Duodenal mucosa (tissue), 2 donors: ENCODE results near the gene TNIP1.

Source experiments
- H3K27ac ChIP-seq: one replicate; pipeline ENCODE4 v1.7.0; 2013; ENCODE audit warnings: low read depth, low read length
- H3K27me3 ChIP-seq, 2 donors: one replicate each; pipeline ENCODE4 v1.7.0; 2013; ENCODE audit warnings: low read length in 2 of 2, control low read depth in 1 of 2; ENCODE audit not compliant: insufficient read depth in 2 of 2, control insufficient read depth in 1 of 2
- H3K36me3 ChIP-seq, 2 donors: one replicate each; pipeline ENCODE4 v1.7.0; 2013; ENCODE audit warnings: low read length in 2 of 2, control low read depth in 1 of 2; ENCODE audit not compliant: insufficient read depth in 2 of 2, control insufficient read depth in 1 of 2
- H3K4me1 ChIP-seq, 2 donors: one replicate each; pipeline ENCODE4 v1.7.0; 2013; ENCODE audit warnings: low read length in 2 of 2, control low read depth in 1 of 2; ENCODE audit not compliant: insufficient read depth in 2 of 2, control insufficient read depth in 1 of 2
- H3K4me3 ChIP-seq, 2 donors: one replicate each; pipeline ENCODE4 v1.7.0; 2013; ENCODE audit warnings: low read length in 2 of 2, low read depth in 1 of 2
- H3K9ac ChIP-seq, 2 donors: one replicate each; pipeline ENCODE4 v1.7.0; 2013; ENCODE audit warnings: low read length in 2 of 2, low read depth in 1 of 2
- H3K9me3 ChIP-seq, 2 donors: one replicate each; pipeline ENCODE4 v1.7.0; 2013; ENCODE audit warnings: low read length in 2 of 2, control low read depth in 1 of 2; ENCODE audit not compliant: control insufficient read depth in 1 of 2

The TNIP1 gene

GRCh38 chr5:151080613-151081430, at the start of gene TNIP1:
TSS of gene TNIP1 (minus strand) at chr5:151081034. CDS start at chr5:151065095, 15,939 bp downstream.
- Histone ChIP-seq H3K36me3 (peaks cover 15 to 16% of the 10 kb centered on the region in 2 donors), H3K4me3 (peak within 1 kb of the TSS; percentile 89 to 96), H3K9ac (peak within 1 kb of the TSS; percentile 99 to 100), H3K9me3 (no peaks in the 10 kb centered on the region), H3K27me3 (no peaks in the 10 kb centered on the region), H3K4me1 (peaks cover 69 to 80% of the 10 kb centered on the region in 2 donors), H3K27ac (peak within 1 kb of the TSS; percentile 98)

- Histone ChIP-seq H3K4me3 (no peak overlapping the region), H3K9ac (no peak overlapping the region), H3K4me1 (peaks cover 11 to 12% of the 10 kb centered on the region in 2 donors), H3K36me3 (peaks cover 0 to 51% of the 10 kb centered on the region in 2 donors), H3K27me3 (no peaks in the 10 kb centered on the region), H3K27ac (no peak overlapping the region), H3K9me3 (no peaks in the 10 kb centered on the region)
These were observed 49.5 kb upstream of the TNIP1 start for GRCh38 chr5:151130235-151130921.

- Histone ChIP-seq H3K9ac (no peak overlapping the region), H3K27ac (no peak overlapping the region), H3K4me3 (no peak overlapping the region), H3K9me3 (no peaks in the 10 kb centered on the region), H3K27me3 (no peaks in the 10 kb centered on the region), H3K4me1 (peaks cover 11 to 12% of the 10 kb centered on the region in 2 donors), H3K36me3 (peaks cover 3 to 39% of the 10 kb centered on the region in 2 donors)
These were observed 48.0 kb upstream of the TNIP1 start for GRCh38 chr5:151128817-151129216.

GRCh38 chr5:151127926-151128325, 47.1 kb upstream of the TNIP1 start:
- H3K4me1 ChIP-seq: peaks cover 11 to 12% of the 10 kb centered on the region in 2 donors
- no peak overlapping the region for H3K9ac ChIP-seq
- no peak overlapping the region for H3K27ac ChIP-seq
- H3K4me3 ChIP-seq: no peak overlapping the region
- H3K27me3 ChIP-seq: no peaks in the 10 kb centered on the region
- no peaks in the 10 kb centered on the region for H3K9me3 ChIP-seq
- peaks cover 11 to 37% of the 10 kb centered on the region in 2 donors for H3K36me3 ChIP-seq

GRCh38 chr5:151126199-151126645, 45.4 kb upstream of the TNIP1 start:
- Histone ChIP-seq H3K36me3 (peaks cover 25 to 43% of the 10 kb centered on the region in 2 donors), H3K27me3 (no peaks in the 10 kb centered on the region), H3K9ac (no peak overlapping the region), H3K27ac (no peak overlapping the region), H3K4me3 (no peak overlapping the region), H3K4me1 (peaks cover 6 to 7% of the 10 kb centered on the region in 2 donors), H3K9me3 (no peaks in the 10 kb centered on the region)

- Histone ChIP-seq H3K27ac (no peak overlapping the region), H3K4me3 (no peak overlapping the region), H3K9me3 (no peaks in the 10 kb centered on the region), H3K36me3 (peaks cover 25 to 44% of the 10 kb centered on the region in 2 donors), H3K27me3 (no peaks in the 10 kb centered on the region), H3K9ac (no peak overlapping the region), H3K4me1 (peaks cover 0 to 2% of the 10 kb centered on the region in 2 donors)
These were observed 44.6 kb upstream of the TNIP1 start for GRCh38 chr5:151125421-151125820.

GRCh38 chr5:151123897-151124751, 43.3 kb upstream of the TNIP1 start:
- Histone ChIP-seq H3K36me3 (peaks cover 27 to 49% of the 10 kb centered on the region in 2 donors), H3K9ac (no peak overlapping the region), H3K4me3 (no peak overlapping the region), H3K27ac (no peak overlapping the region), H3K9me3 (no peaks in the 10 kb centered on the region), H3K27me3 (no peaks in the 10 kb centered on the region), H3K4me1 (peaks cover under 1 to 7% of the 10 kb centered on the region in 2 donors)

- Histone ChIP-seq H3K9ac (no peak overlapping the region), H3K4me3 (no peak overlapping the region), H3K4me1 (peaks cover 4 to 13% of the 10 kb centered on the region in 2 donors), H3K27me3 (no peaks in the 10 kb centered on the region), H3K27ac (no peak overlapping the region), H3K36me3 (peaks cover 27 to 43% of the 10 kb centered on the region in 2 donors), H3K9me3 (no peaks in the 10 kb centered on the region)
These were observed 42.0 kb upstream of the TNIP1 start for GRCh38 chr5:151122828-151123227.

GRCh38 chr5:151121665-151122064, 40.8 kb upstream of the TNIP1 start:
- no peak overlapping the region for H3K4me3 ChIP-seq
- no peak overlapping the region for H3K27ac ChIP-seq
- H3K4me1 ChIP-seq: peaks cover 4 to 13% of the 10 kb centered on the region in 2 donors
- no peak overlapping the region for H3K9ac ChIP-seq
- H3K27me3 ChIP-seq: no peaks in the 10 kb centered on the region
- H3K9me3 ChIP-seq: no peaks in the 10 kb centered on the region
- peaks cover 32 to 44% of the 10 kb centered on the region in 2 donors for H3K36me3 ChIP-seq
